MCF 10A (cell line): Measurements from ENCODE around the gene P3H1. TPM values are rescaled to one million over a fixed set of nuclear protein-coding genes. Genes with fewer than 3 reads are reported as not detected.

Experiments
- BruUV-seq: library from RNA; stranded (reverse); fragments of 400-500 nt; replicated peaks from 2 replicates; lab custom pipeline; 2021; lab: Mats Ljungman, UMichigan
- CTCF ChIA-PET: fragments of 300-600 bp; sonication (Branson Sonifier 250); formaldehyde crosslinking; extraction: SDS; loops from one replicate; lab custom pipeline; 2021; ENCODE audit warnings: antibody characterized with exemption, inconsistent platforms; lab: Yijun Ruan, JAX
- POLR2A ChIA-PET: fragments of 300-600, 350-650 bp; sonication (Branson Sonifier 250); formaldehyde crosslinking; extraction: SDS; loops from one replicate; lab custom pipeline; 2020; ENCODE audit warnings: antibody characterized with exemption, inconsistent platforms; lab: Yijun Ruan, JAX
- DNase-seq: peaks from one replicate; pipeline ENCODE4 v3.0.0-alpha.2; 2018; ENCODE audit not compliant: unreplicated experiment
- H3K27ac Mint-ChIP-seq: one replicate; pipeline ENCODE4 v1.8.0; 2022; ENCODE audit warnings: mild to moderate bottlenecking, low read depth, mixed read lengths; ENCODE audit not compliant: unreplicated experiment
- H3K27me3 Mint-ChIP-seq: one replicate; pipeline ENCODE4 v1.8.0; 2022; ENCODE audit warnings: mixed read lengths; ENCODE audit not compliant: insufficient read depth, unreplicated experiment
- H3K36me3 Mint-ChIP-seq: one replicate; pipeline ENCODE4 v1.8.0; 2022; ENCODE audit warnings: mild to moderate bottlenecking, moderate library complexity, mixed read lengths; ENCODE audit not compliant: insufficient read depth, unreplicated experiment
- H3K4me1 Mint-ChIP-seq: one replicate; pipeline ENCODE4 v1.8.0; 2022; ENCODE audit warnings: mixed read lengths; ENCODE audit not compliant: insufficient read depth, unreplicated experiment
- H3K4me3 Mint-ChIP-seq: one replicate; pipeline ENCODE4 v1.8.0; 2022; ENCODE audit warnings: mild to moderate bottlenecking, moderate library complexity, mixed read lengths; ENCODE audit not compliant: unreplicated experiment
- H3K9me3 Mint-ChIP-seq: one replicate; pipeline ENCODE4 v1.8.0; 2022; ENCODE audit warnings: mixed read lengths; ENCODE audit not compliant: unreplicated experiment
- intact Hi-C: fragments of 100-400 bp; cut with micrococcal nuclease; formaldehyde crosslinking; loops from 2 replicates; pipeline ENCODE4 v1.14.1; 2022
- total RNA-seq: library from RNA; stranded (reverse); gene quantifications from 2 replicates; pipeline ENCODE4 v1.2.3, GENCODE V29; 2022
- TF ChIP-seq, protein P1 (sequence below): fragments of 200-600 bp; IDR thresholded peaks from one replicate; pipeline ENCODE4 v1.8.0; 2022; ENCODE audit warnings: antibody characterized with exemption, mild to moderate bottlenecking; ENCODE audit not compliant: unreplicated experiment

P3H1 gene
- total RNA-seq, 1 experiment from 2014 or later: 36.1 TPM

DNA sequence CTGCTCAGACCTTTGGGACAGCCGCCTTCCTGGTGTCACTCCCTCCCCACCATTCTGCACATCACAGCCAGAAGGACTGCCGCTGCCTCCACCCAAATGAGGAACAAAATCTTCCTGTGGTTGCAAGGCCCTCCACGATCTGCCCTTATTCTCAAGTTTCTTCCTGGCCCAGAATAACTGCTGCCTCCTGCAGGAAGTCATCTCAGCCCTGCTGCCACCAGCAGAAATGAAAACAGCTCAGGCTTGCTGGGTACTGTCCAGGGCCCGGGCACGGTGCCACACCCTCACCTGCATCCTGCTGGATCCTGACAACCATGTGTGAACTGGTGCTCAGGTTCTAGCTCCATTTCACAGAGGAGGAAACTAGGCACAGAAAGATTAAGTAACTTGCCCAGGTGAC is 29.6 kb downstream of the P3H1 start:
- Mint-ChIP-seq H3K4me1 (peaks cover 6% of the 10 kb centered on the region), H3K4me3 (no peak overlapping the region), H3K9me3 (no peaks in the 10 kb centered on the region), H3K27ac (peak overlapping the region; percentile 44), H3K27me3 (no peaks in the 10 kb centered on the region), H3K36me3 (no peaks in the 10 kb centered on the region)
- no TSS peak for BruUV-seq
- TF ChIP-seq, protein P1, sequence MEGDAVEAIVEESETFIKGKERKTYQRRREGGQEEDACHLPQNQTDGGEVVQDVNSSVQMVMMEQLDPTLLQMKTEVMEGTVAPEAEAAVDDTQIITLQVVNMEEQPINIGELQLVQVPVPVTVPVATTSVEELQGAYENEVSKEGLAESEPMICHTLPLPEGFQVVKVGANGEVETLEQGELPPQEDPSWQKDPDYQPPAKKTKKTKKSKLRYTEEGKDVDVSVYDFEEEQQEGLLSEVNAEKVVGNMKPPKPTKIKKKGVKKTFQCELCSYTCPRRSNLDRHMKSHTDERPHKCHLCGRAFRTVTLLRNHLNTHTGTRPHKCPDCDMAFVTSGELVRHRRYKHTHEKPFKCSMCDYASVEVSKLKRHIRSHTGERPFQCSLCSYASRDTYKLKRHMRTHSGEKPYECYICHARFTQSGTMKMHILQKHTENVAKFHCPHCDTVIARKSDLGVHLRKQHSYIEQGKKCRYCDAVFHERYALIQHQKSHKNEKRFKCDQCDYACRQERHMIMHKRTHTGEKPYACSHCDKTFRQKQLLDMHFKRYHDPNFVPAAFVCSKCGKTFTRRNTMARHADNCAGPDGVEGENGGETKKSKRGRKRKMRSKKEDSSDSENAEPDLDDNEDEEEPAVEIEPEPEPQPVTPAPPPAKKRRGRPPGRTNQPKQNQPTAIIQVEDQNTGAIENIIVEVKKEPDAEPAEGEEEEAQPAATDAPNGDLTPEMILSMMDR: no peak
- ChIA-PET CTCF (interaction anchor here (0.7 to 0.9 kb wide), 2 partner anchors 51 to 57 kb away, joined by 3 read pairs; no protein-coding TSS in a partner anchor), POLR2A (interaction anchor here (0.9 to 1.1 kb wide), 2 partner anchors 8 to 29 kb away, joined by 3 to 5 read pairs; no protein-coding TSS in a partner anchor)
- DNase-seq: peak; percentile 57
- intact Hi-C loops: loop anchor here (10.0 kb wide), 1 partner anchor 592 kb away; no protein-coding TSS in a partner anchor

DNA sequence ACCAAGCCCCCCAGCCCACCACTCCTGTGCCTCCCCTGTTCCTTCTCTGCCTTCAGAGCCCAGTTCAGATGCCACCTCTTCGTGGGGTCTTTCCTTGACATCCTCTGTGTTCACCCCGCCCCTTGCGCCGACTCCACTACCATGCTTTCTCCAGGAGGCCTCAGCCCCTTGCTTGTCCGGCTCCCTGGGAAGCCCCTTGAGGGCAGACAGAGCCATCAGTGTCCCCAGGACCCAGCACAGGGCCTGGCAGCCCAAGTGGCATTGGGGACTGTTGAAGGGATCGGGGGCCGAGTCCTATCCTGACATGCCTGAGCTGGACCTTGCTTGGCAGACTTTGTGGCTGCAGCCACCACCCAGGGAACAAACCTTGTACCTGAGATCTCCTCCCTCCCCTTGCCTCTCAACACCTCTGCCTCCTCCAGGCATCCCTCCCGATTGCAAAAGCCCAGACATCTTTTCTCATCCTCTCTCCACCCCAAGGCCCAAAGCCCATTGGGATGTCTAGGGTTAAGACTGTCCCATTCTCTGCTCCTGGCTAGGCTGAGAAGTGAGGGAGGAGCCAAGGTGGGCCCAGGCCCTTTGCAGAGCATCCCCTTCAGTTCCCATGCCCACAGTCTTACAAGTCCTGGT is 30.1 kb downstream of the P3H1 start:
- Mint-ChIP-seq H3K36me3 (no peaks in the 10 kb centered on the region), H3K4me3 (no peak overlapping the region), H3K9me3 (no peaks in the 10 kb centered on the region), H3K27ac (peak overlapping the region; percentile 44), H3K4me1 (peaks cover 6% of the 10 kb centered on the region), H3K27me3 (no peaks in the 10 kb centered on the region)
- TF ChIP-seq, protein P1: no peak
- no peak for DNase-seq
- BruUV-seq: no TSS peak
- ChIA-PET POLR2A (interaction anchor here (1.1 kb wide), 1 partner anchor 9 kb away, joined by 3 read pairs; no protein-coding TSS in a partner anchor), CTCF (no interaction called here)
- intact Hi-C loops: loop anchor here (10.0 kb wide), 1 partner anchor 592 kb away; no protein-coding TSS in a partner anchor

DNA sequence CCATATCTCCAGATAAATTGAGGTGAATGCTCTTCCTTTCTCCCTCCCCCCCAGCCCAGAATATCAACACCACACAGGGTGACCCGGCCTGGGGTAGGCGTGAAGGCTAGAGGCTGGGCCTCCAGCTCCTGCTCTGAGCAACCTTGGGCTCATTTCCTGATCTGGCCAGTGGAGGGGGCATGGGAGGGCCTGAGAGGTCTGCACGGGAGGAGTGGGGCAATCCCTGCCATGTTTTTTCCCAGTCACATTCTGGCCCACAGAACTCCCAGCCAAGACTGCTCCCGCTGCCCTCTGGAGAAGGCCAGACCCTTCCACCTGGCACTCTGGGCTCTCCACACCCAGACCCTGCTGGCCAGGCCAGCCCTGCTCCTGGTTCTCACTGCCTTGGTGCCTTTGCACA is 30.7 kb downstream of the P3H1 start:
- no TSS peak for BruUV-seq
- Mint-ChIP-seq H3K4me3 (no peak overlapping the region), H3K36me3 (no peaks in the 10 kb centered on the region), H3K9me3 (no peaks in the 10 kb centered on the region), H3K27ac (no peak overlapping the region), H3K27me3 (no peaks in the 10 kb centered on the region), H3K4me1 (peaks cover 6% of the 10 kb centered on the region)
- intact Hi-C loops: loop anchor here (10.0 kb wide), 1 partner anchor 591 kb away; no protein-coding TSS in a partner anchor
- POLR2A ChIA-PET: interaction anchor here (1.1 to 1.2 kb wide), 2 partner anchors 54 to 77 kb away, joined by 3 to 4 read pairs; partner anchors contain the start of gene YBX1
- peak; percentile 49 for DNase-seq
- TF ChIP-seq, protein P1: peak; percentile 24
- CTCF ChIA-PET: no interaction called here

DNA sequence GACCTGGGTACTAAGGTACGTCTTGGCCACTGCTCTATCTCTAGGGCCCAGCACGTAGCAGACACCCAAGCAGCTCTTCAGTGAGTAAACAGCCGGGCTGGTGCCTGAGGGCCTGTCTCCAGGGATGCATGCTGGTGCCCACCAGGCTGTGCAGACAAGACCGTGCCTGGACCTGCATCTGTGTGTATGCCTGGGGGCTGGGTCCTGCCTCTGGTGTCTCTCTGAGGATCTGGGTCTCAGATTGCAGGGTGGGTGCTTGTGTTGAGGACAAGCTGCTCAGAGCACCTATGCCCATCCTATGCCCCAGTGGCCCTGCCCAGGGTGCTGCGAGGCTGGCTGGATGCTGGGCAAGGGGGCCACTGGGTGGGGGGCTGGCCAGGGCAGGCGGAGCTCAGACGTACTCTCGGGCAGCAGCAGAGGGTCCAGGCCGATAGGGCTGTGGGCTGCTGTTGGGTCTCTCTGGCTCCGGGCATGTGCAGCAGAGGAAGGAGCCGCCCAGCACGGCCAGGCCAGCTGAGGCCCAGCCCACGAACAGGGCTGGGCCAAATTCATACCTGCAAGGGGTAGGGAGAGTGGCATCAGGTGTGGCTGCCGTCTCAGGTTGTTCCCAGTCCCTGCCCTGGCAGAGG is 31.2 kb downstream of the P3H1 start:
- H3K9me3 Mint-ChIP-seq: no peaks in the 10 kb centered on the region
- H3K27me3 Mint-ChIP-seq: no peaks in the 10 kb centered on the region
- H3K36me3 Mint-ChIP-seq: no peaks in the 10 kb centered on the region
- BruUV-seq: no TSS peak
- H3K27ac Mint-ChIP-seq: no peak overlapping the region
- ChIA-PET POLR2A (interaction anchor here (1.1 to 1.2 kb wide), 3 partner anchors 10 to 77 kb away, joined by 3 to 4 read pairs (median 4); partner anchors contain the start of gene YBX1), CTCF (no interaction called here)
- TF ChIP-seq, protein P1: no peak
- no peak for DNase-seq
- peaks cover 6% of the 10 kb centered on the region for H3K4me1 Mint-ChIP-seq
- H3K4me3 Mint-ChIP-seq: no peak overlapping the region
- intact Hi-C loops: loop anchor here (10.0 kb wide), 1 partner anchor 591 kb away; no protein-coding TSS in a partner anchor
